Neutrophil (primary cell): ENCODE data around the gene C4orf33.

ENCODE experiments used
- H3K27ac ChIP-seq: fragments of 200-600 bp; sonication (generic); 2 replicates; pipeline ENCODE4 v1.5.1; 2016; ENCODE audit warnings: mild to moderate bottlenecking, moderate library complexity
- H3K27me3 ChIP-seq: fragments of 200-600 bp; sonication (generic); 2 replicates; pipeline ENCODE4 v1.6.0; 2016; ENCODE audit warnings: mild to moderate bottlenecking
- H3K36me3 ChIP-seq: fragments of 200-600 bp; sonication (generic); 2 replicates; pipeline ENCODE4 v1.5.1; 2017
- H3K4me1 ChIP-seq, 2 experiments: fragments of 200-600 bp in 1 of 2; sonication (generic) in 1 of 2; 1 replicate in 1 of 2; 2 replicates in 1 of 2; pipeline versions ENCODE4 v1.5.1 to v1.6.1; 2013 to 2016; ENCODE audit warnings: low read depth in 1 of 2, low read length in 1 of 2, mild to moderate bottlenecking in 1 of 2, moderate library complexity in 1 of 2; ENCODE audit not compliant: control insufficient read depth in 1 of 2, insufficient read depth in 1 of 2
- H3K4me3 ChIP-seq, 2 experiments: fragments of 200-600 bp in 1 of 2; sonication (generic) in 1 of 2; 1 replicate in 1 of 2; 2 replicates in 1 of 2; pipeline ENCODE4 v1.5.1; 2013 to 2016; ENCODE audit warnings: low read depth in 1 of 2, low read length in 1 of 2, mild to moderate bottlenecking in 1 of 2, moderate library complexity in 1 of 2
- H3K9me3 ChIP-seq: fragments of 200-600 bp; sonication (generic); 2 replicates; pipeline ENCODE4 v1.5.1; 2016
- CTCF ChIP-seq: fragments of 200-600 bp; sonication (generic); IDR thresholded peaks from 2 replicates; pipeline ENCODE4 v1.5.1; 2016; ENCODE audit warnings: antibody characterized with exemption

C4orf33 gene

GRCh38 chr4:129077326-129077725 is 18.6 kb upstream of the C4orf33 start:
- no peak overlapping the region for H3K27ac ChIP-seq
- no peak for TF ChIP-seq CTCF
- H3K36me3 ChIP-seq: peaks cover 20% of the 10 kb centered on the region
- no peaks in the 10 kb centered on the region for H3K9me3 ChIP-seq
- H3K4me3 ChIP-seq: no peak overlapping the region
- H3K27me3 ChIP-seq: no peaks in the 10 kb centered on the region
- H3K4me1 ChIP-seq: no peaks in the 10 kb centered on the region

GRCh38 chr4:129080129-129080528 is 15.8 kb upstream of the C4orf33 start:
- Histone ChIP-seq H3K27ac (no peak overlapping the region), H3K4me3 (no peak overlapping the region), H3K27me3 (no peaks in the 10 kb centered on the region), H3K9me3 (no peaks in the 10 kb centered on the region), H3K4me1 (no peaks in the 10 kb centered on the region), H3K36me3 (peaks cover 20% of the 10 kb centered on the region)
- TF ChIP-seq CTCF: no peak

GRCh38 chr4:129082302-129082701 is 13.7 kb upstream of the C4orf33 start:
- no peaks in the 10 kb centered on the region for H3K9me3 ChIP-seq
- no peak overlapping the region for H3K4me3 ChIP-seq
- TF ChIP-seq CTCF: no peak
- no peaks in the 10 kb centered on the region for H3K27me3 ChIP-seq
- H3K27ac ChIP-seq: no peak overlapping the region
- peaks cover 3 to 9% of the 10 kb centered on the region in 2 experiments for H3K4me1 ChIP-seq
- H3K36me3 ChIP-seq: peaks cover 20% of the 10 kb centered on the region

GRCh38 chr4:129085472-129085871 is 10.5 kb upstream of the C4orf33 start:
- peaks cover 8 to 23% of the 10 kb centered on the region in 2 experiments for H3K4me1 ChIP-seq
- TF ChIP-seq CTCF: no peak
- H3K27ac ChIP-seq: no peak overlapping the region
- H3K4me3 ChIP-seq: no peak overlapping the region
- no peaks in the 10 kb centered on the region for H3K27me3 ChIP-seq
- H3K36me3 ChIP-seq: peaks cover 12% of the 10 kb centered on the region
- H3K9me3 ChIP-seq: no peaks in the 10 kb centered on the region

GRCh38 chr4:129087516-129087915 is 8.4 kb upstream of the C4orf33 start:
- Histone ChIP-seq H3K27ac (no peak overlapping the region), H3K4me3 (no peak overlapping the region), H3K4me1 (peaks cover 29 to 43% of the 10 kb centered on the region in 2 experiments), H3K36me3 (no peaks in the 10 kb centered on the region), H3K27me3 (no peaks in the 10 kb centered on the region), H3K9me3 (no peaks in the 10 kb centered on the region)
- no peak for TF ChIP-seq CTCF
